Measurements from ENCODE around the gene PTPN7.
"Not testable (repeated sequence)": the region's sequence is repeated elsewhere in the genome, so short reads cannot be mapped to it uniquely, and the experiment has no call there.

The PTPN7 gene

GRCh38 chr1:202143768-202144401, 16.5 kb downstream of the PTPN7 start:
- Histone ChIP-seq H3K36me3 (ENCODE audit: insufficient read depth, insufficient read length, low read length) (peaks cover 22% of the 10 kb centered on the region), H3K27me3 (ENCODE audit: insufficient read depth, insufficient read length) (peaks cover 17% of the 10 kb centered on the region), H3K9ac (ENCODE audit: insufficient read length, low read depth) (peak overlapping the region; percentile 88), H3K9me3 (ENCODE audit: insufficient read depth, low read length) (no peaks in the 10 kb centered on the region), H3K4me1 (ENCODE audit: insufficient read depth, insufficient read length) (peaks cover 6% of the 10 kb centered on the region), H3K4me3 (ENCODE audit: insufficient read length, low read depth) (peak overlapping the region; percentile 85)
- no peak for TF ChIP-seq ZNF274 (IDR thresholded peaks at IDR 0.05; ENCODE audit: low read depth, low read length)
- no peak for TF ChIP-seq YY1 (IDR thresholded peaks at IDR 0.05; ENCODE audit: insufficient read depth, insufficient read length)
- TF ChIP-seq SUZ12 (IDR thresholded peaks at IDR 0.05; ENCODE audit: extremely low read depth, insufficient read depth, insufficient read length) = no peak
- no peak for DNase-seq (ENCODE audit: low read depth, low spot score)

- H3K9me3 ChIP-seq (ENCODE audit: insufficient read depth, low read length) = no peaks in the 10 kb centered on the region
- H3K4me1 ChIP-seq (ENCODE audit: insufficient read depth, insufficient read length) = peaks cover 5% of the 10 kb centered on the region
- H3K9ac ChIP-seq (ENCODE audit: insufficient read length, low read depth) = peak overlapping the region; percentile 88
- H3K27me3 ChIP-seq (ENCODE audit: insufficient read depth, insufficient read length) = peaks cover 17% of the 10 kb centered on the region
- DNase-seq (ENCODE audit: low read depth, low spot score) = no peak
- peaks cover 26% of the 10 kb centered on the region for H3K36me3 ChIP-seq (ENCODE audit: insufficient read depth, insufficient read length, low read length)
- TF ChIP-seq YY1 (IDR thresholded peaks at IDR 0.05; ENCODE audit: insufficient read depth, insufficient read length) = no peak
- no peak for TF ChIP-seq SUZ12 (IDR thresholded peaks at IDR 0.05; ENCODE audit: extremely low read depth, insufficient read depth, insufficient read length)
- TF ChIP-seq ZNF274 (IDR thresholded peaks at IDR 0.05; ENCODE audit: low read depth, low read length) = no peak
- peak overlapping the region; percentile 85 for H3K4me3 ChIP-seq (ENCODE audit: insufficient read length, low read depth)
Measured at GRCh38 chr1:202143011-202143767, 17.2 kb downstream of the PTPN7 start.

- H3K36me3 ChIP-seq (ENCODE audit: insufficient read depth, insufficient read length, low read length) = peaks cover 36% of the 10 kb centered on the region
- not testable (repeated sequence) for H3K9ac ChIP-seq (ENCODE audit: insufficient read length, low read depth); DNase-seq (ENCODE audit: low read depth, low spot score); H3K9me3 ChIP-seq (ENCODE audit: insufficient read depth, low read length); H3K4me3 ChIP-seq (ENCODE audit: insufficient read length, low read depth); H3K4me1 ChIP-seq (ENCODE audit: insufficient read depth, insufficient read length)
- H3K27me3 ChIP-seq (ENCODE audit: insufficient read depth, insufficient read length) = peaks cover 17% of the 10 kb centered on the region
Measured at GRCh38 chr1:202141468-202141867, 18.9 kb downstream of the PTPN7 start.

DNA sequence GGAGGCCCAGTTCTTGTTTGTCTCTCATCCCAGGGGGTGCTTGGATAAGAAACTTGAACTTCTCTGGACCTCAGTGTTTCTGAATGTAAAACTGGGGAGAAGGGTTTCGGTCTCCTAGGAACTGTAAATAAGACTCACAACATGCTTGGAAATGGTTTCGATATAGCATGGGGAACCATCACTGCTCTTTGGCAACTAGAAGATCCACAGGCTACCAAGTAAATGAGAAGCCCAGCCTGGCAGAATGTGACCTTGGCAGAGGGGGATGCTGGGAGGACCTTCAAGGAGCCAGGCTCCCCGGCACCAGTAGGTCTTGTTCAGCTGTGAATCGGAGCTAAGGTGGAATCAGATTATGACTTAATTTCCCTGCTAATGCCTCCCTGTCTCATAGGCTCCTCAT, 19.6 kb downstream of the PTPN7 start:
- peaks cover 39% of the 10 kb centered on the region for H3K36me3 ChIP-seq (ENCODE audit: insufficient read depth, insufficient read length, low read length)
- TF ChIP-seq YY1 (IDR thresholded peaks at IDR 0.05; ENCODE audit: insufficient read depth, insufficient read length) = no peak
- no peak for TF ChIP-seq ZNF274 (IDR thresholded peaks at IDR 0.05; ENCODE audit: low read depth, low read length)
- no peak for TF ChIP-seq SUZ12 (IDR thresholded peaks at IDR 0.05; ENCODE audit: extremely low read depth, insufficient read depth, insufficient read length)
- no peaks in the 10 kb centered on the region for H3K9me3 ChIP-seq (ENCODE audit: insufficient read depth, low read length)
- peaks cover 12% of the 10 kb centered on the region for H3K27me3 ChIP-seq (ENCODE audit: insufficient read depth, insufficient read length)
- no peak for DNase-seq (ENCODE audit: low read depth, low spot score)
- H3K4me1 ChIP-seq (ENCODE audit: insufficient read depth, insufficient read length) = peaks cover 9% of the 10 kb centered on the region
- H3K9ac ChIP-seq (ENCODE audit: insufficient read length, low read depth) = no peak overlapping the region
- H3K4me3 ChIP-seq (ENCODE audit: insufficient read length, low read depth) = no peak overlapping the region

GRCh38 chr1:202135221-202135721, 25.1 kb downstream of the PTPN7 start:
- Histone ChIP-seq H3K36me3 (ENCODE audit: insufficient read depth, insufficient read length, low read length) (peaks cover 54% of the 10 kb centered on the region), H3K9ac (ENCODE audit: insufficient read length, low read depth) (peak overlapping the region; percentile 39), H3K9me3 (ENCODE audit: insufficient read depth, low read length) (no peaks in the 10 kb centered on the region), H3K4me3 (ENCODE audit: insufficient read length, low read depth) (no peak overlapping the region), H3K27me3 (ENCODE audit: insufficient read depth, insufficient read length) (no peaks in the 10 kb centered on the region), H3K4me1 (ENCODE audit: insufficient read depth, insufficient read length) (peaks cover 27% of the 10 kb centered on the region)
- no peak for TF ChIP-seq YY1 (IDR thresholded peaks at IDR 0.05; ENCODE audit: insufficient read depth, insufficient read length)
- peak; percentile 68 for DNase-seq (ENCODE audit: low read depth, low spot score)

DNA sequence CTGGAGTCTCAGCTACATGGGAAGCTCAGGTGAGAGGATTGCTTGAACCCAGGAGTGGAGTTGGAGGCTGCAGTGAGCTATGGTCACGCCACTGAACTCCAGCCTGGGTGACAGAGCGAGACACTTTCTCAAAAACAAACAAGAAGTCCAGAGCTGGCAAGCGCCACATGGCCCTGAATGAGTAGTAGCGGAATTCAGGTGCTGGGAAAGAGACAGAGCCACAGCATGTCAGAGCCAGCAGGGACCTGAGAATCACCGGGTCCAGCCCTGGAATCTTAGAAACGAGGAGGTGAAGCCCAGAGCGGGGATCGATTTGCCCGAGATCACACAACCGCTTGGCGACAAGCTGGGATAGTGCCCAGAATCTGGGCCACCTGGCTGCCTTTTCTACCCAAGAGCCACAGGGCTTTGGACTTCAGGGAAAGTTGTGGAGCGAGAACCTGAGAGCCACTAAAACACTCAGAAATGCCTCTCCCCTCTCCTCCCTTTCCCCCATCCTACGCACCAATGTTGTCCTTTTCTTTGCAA, 25.7 kb downstream of the PTPN7 start:
- H3K9ac ChIP-seq (ENCODE audit: insufficient read length, low read depth) = peak overlapping the region; percentile 39
- H3K4me1 ChIP-seq (ENCODE audit: insufficient read depth, insufficient read length) = peaks cover 31% of the 10 kb centered on the region
- no peak overlapping the region for H3K4me3 ChIP-seq (ENCODE audit: insufficient read length, low read depth)
- H3K9me3 ChIP-seq (ENCODE audit: insufficient read depth, low read length) = no peaks in the 10 kb centered on the region
- H3K36me3 ChIP-seq (ENCODE audit: insufficient read depth, insufficient read length, low read length) = peaks cover 54% of the 10 kb centered on the region
- no peak for DNase-seq (ENCODE audit: low read depth, low spot score)
- no peaks in the 10 kb centered on the region for H3K27me3 ChIP-seq (ENCODE audit: insufficient read depth, insufficient read length)
- no peak for TF ChIP-seq ZNF274 (IDR thresholded peaks at IDR 0.05; ENCODE audit: low read depth, low read length)
- no peak for TF ChIP-seq SUZ12 (IDR thresholded peaks at IDR 0.05; ENCODE audit: extremely low read depth, insufficient read depth, insufficient read length)
- no peak for TF ChIP-seq YY1 (IDR thresholded peaks at IDR 0.05; ENCODE audit: insufficient read depth, insufficient read length)

GRCh38 chr1:202133989-202134388, 26.4 kb downstream of the PTPN7 start:
- Histone ChIP-seq H3K9ac (ENCODE audit: insufficient read length, low read depth) (no peak overlapping the region), H3K27me3 (ENCODE audit: insufficient read depth, insufficient read length) (no peaks in the 10 kb centered on the region), H3K36me3 (ENCODE audit: insufficient read depth, insufficient read length, low read length) (peaks cover 54% of the 10 kb centered on the region), H3K9me3 (ENCODE audit: insufficient read depth, low read length) (no peaks in the 10 kb centered on the region), H3K4me1 (ENCODE audit: insufficient read depth, insufficient read length) (peaks cover 31% of the 10 kb centered on the region), H3K4me3 (ENCODE audit: insufficient read length, low read depth) (no peak overlapping the region)
- DNase-seq (ENCODE audit: low read depth, low spot score) = no peak
- TF ChIP-seq ZNF274 (IDR thresholded peaks at IDR 0.05; ENCODE audit: low read depth, low read length) (no peak), SUZ12 (IDR thresholded peaks at IDR 0.05; ENCODE audit: extremely low read depth, insufficient read depth, insufficient read length) (no peak), YY1 (IDR thresholded peaks at IDR 0.05; ENCODE audit: insufficient read depth, insufficient read length) (no peak)

Data from NT2/D1 (cell line).